Measurements from ENCODE around the gene CD48.

DNA sequence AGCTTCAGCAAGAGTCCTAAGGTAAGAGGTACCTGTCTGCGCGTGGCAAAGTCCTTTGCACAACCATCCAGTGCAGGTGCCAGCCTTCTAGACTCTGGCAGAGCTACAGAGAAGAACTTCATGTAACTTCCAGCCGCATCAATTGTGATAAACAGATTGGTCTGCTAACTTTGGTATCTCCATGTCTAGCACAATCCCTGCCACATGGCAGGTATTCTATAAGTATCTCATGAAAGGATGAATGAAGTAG lies 29.8 kb downstream of the CD48 start:
- TF ChIP-seq, protein P1, sequence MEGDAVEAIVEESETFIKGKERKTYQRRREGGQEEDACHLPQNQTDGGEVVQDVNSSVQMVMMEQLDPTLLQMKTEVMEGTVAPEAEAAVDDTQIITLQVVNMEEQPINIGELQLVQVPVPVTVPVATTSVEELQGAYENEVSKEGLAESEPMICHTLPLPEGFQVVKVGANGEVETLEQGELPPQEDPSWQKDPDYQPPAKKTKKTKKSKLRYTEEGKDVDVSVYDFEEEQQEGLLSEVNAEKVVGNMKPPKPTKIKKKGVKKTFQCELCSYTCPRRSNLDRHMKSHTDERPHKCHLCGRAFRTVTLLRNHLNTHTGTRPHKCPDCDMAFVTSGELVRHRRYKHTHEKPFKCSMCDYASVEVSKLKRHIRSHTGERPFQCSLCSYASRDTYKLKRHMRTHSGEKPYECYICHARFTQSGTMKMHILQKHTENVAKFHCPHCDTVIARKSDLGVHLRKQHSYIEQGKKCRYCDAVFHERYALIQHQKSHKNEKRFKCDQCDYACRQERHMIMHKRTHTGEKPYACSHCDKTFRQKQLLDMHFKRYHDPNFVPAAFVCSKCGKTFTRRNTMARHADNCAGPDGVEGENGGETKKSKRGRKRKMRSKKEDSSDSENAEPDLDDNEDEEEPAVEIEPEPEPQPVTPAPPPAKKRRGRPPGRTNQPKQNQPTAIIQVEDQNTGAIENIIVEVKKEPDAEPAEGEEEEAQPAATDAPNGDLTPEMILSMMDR (IDR thresholded peaks at IDR 0.05; ENCODE audit: low read depth, low read length, poor library complexity, severe bottlenecking): no peak
- no peak for TF ChIP-seq EZH2phosphoT487 (IDR thresholded peaks at IDR 0.05; ENCODE audit: borderline replicate concordance, low read length)

Data from DOHH2 (cell line).